GM04504 (cell line): Measurements from ENCODE around the gene SMOC1.
"Not testable (repeated sequence)": the region's sequence is repeated elsewhere in the genome, so short reads cannot be mapped to it uniquely, and the experiment has no call there.

Experiments used
- DNase-seq: peaks from one replicate; pipeline ENCODE4 v3.0.0-alpha.2; 2012; ENCODE audit warnings: low read depth

The SMOC1 gene

GRCh38 chr14:69901113-69901951 is 22.1 kb downstream of the SMOC1 start:
- no peak for DNase-seq

GRCh38 chr14:69903046-69903445 is 23.8 kb downstream of the SMOC1 start:
- DNase-seq: not testable (repeated sequence)

- no peak for DNase-seq
Observed at GRCh38 chr14:69904246-69904645, 25.0 kb downstream of the SMOC1 start.

- no peak for DNase-seq
Observed at GRCh38 chr14:69906201-69906600, 27.0 kb downstream of the SMOC1 start.

- no peak for DNase-seq
Observed at GRCh38 chr14:69909826-69910550, 30.8 kb downstream of the SMOC1 start.

GRCh38 chr14:69910871-69911270 is 31.7 kb downstream of the SMOC1 start:
- DNase-seq: no peak

- DNase-seq: no peak
Observed at GRCh38 chr14:69913686-69914085, 34.5 kb downstream of the SMOC1 start.

- no peak for DNase-seq
Observed at GRCh38 chr14:69916396-69916795, 37.2 kb downstream of the SMOC1 start.

GRCh38 chr14:69917287-69917686 is 38.1 kb downstream of the SMOC1 start:
- no peak for DNase-seq

GRCh38 chr14:69919815-69920214 is 40.6 kb downstream of the SMOC1 start:
- no peak for DNase-seq

- no peak for DNase-seq
Observed at GRCh38 chr14:69921052-69921451, 41.8 kb downstream of the SMOC1 start.

- no peak for DNase-seq
Observed at GRCh38 chr14:69922198-69922597, 43.0 kb downstream of the SMOC1 start.

- no peak for DNase-seq
Observed at GRCh38 chr14:69924201-69924600, 45.0 kb downstream of the SMOC1 start.

- DNase-seq: no peak
Observed at GRCh38 chr14:69928111-69928523, 48.9 kb downstream of the SMOC1 start.

- DNase-seq: no peak
Observed at GRCh38 chr14:69930780-69931379, 51.7 kb downstream of the SMOC1 start.

GRCh38 chr14:69931960-69932359 is 52.7 kb downstream of the SMOC1 start:
- DNase-seq: no peak

- DNase-seq: no peak
Observed at GRCh38 chr14:69932391-69932790, 53.2 kb downstream of the SMOC1 start.

GRCh38 chr14:69933623-69934275 is 54.5 kb downstream of the SMOC1 start:
- no peak for DNase-seq

- no peak for DNase-seq
Observed at GRCh38 chr14:69937367-69938081, 58.3 kb downstream of the SMOC1 start.

GRCh38 chr14:69938751-69939150 is 59.5 kb downstream of the SMOC1 start:
- no peak for DNase-seq
